ENCODE data around the gene CRISPLD2.

GRCh38 chr16:84791501-84791900 is 28.3 kb upstream of the CRISPLD2 start:
- TF ChIP-seq, protein P1, sequence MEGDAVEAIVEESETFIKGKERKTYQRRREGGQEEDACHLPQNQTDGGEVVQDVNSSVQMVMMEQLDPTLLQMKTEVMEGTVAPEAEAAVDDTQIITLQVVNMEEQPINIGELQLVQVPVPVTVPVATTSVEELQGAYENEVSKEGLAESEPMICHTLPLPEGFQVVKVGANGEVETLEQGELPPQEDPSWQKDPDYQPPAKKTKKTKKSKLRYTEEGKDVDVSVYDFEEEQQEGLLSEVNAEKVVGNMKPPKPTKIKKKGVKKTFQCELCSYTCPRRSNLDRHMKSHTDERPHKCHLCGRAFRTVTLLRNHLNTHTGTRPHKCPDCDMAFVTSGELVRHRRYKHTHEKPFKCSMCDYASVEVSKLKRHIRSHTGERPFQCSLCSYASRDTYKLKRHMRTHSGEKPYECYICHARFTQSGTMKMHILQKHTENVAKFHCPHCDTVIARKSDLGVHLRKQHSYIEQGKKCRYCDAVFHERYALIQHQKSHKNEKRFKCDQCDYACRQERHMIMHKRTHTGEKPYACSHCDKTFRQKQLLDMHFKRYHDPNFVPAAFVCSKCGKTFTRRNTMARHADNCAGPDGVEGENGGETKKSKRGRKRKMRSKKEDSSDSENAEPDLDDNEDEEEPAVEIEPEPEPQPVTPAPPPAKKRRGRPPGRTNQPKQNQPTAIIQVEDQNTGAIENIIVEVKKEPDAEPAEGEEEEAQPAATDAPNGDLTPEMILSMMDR (IDR thresholded peaks at IDR 0.05; ENCODE audit: low read length) = no peak
- no peak for TF ChIP-seq EZH2phosphoT487 (IDR thresholded peaks at IDR 0.05; ENCODE audit: low read length)
